Rectal smooth muscle tissue (tissue), 1 donor: ENCODE results near the gene VSIG10L.

ENCODE experiments used
- H3K27ac ChIP-seq: one replicate; pipeline ENCODE4 v1.7.0; 2013; ENCODE audit warnings: low read depth, low read length, inconsistent platforms
- H3K27me3 ChIP-seq: one replicate; pipeline ENCODE4 v1.7.0; 2013; ENCODE audit warnings: low read length; ENCODE audit not compliant: control insufficient read depth, insufficient read depth
- H3K36me3 ChIP-seq: one replicate; pipeline ENCODE4 v1.7.0; 2013; ENCODE audit warnings: low read length; ENCODE audit not compliant: control insufficient read depth, insufficient read depth
- H3K4me1 ChIP-seq: one replicate; pipeline ENCODE4 v1.7.0; 2013; ENCODE audit warnings: low read length; ENCODE audit not compliant: control insufficient read depth, insufficient read depth
- H3K4me3 ChIP-seq: one replicate; pipeline ENCODE4 v1.7.0; 2013; ENCODE audit warnings: low read length
- H3K9ac ChIP-seq: one replicate; pipeline ENCODE4 v1.7.0; 2013; ENCODE audit warnings: low read length

Gene VSIG10L

DNA sequence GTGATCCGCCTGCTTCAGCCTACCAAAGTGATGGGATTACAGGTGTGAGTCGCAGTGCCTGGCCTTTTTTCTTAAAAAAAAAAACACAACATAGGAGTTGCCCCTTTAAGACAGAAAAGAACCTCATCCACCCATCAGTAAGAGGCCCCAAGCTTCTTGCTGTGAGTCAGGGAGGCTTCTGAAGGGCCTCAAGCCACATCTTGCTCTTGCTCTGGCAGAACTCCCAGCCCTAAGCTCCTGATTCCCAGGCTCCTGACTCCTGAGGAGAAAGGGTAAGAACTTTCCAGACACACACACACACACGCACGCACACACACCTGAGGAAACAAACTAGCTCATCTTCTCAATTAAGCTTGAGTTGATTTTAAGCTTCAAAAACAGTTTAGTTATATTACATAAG, 17.4 kb upstream of the VSIG10L start:
- Histone ChIP-seq H3K36me3 (no peaks in the 10 kb centered on the region), H3K27ac (no peak overlapping the region), H3K9ac (no peak overlapping the region), H3K4me3 (no peak overlapping the region), H3K4me1 (no peaks in the 10 kb centered on the region), H3K27me3 (no peaks in the 10 kb centered on the region)

DNA sequence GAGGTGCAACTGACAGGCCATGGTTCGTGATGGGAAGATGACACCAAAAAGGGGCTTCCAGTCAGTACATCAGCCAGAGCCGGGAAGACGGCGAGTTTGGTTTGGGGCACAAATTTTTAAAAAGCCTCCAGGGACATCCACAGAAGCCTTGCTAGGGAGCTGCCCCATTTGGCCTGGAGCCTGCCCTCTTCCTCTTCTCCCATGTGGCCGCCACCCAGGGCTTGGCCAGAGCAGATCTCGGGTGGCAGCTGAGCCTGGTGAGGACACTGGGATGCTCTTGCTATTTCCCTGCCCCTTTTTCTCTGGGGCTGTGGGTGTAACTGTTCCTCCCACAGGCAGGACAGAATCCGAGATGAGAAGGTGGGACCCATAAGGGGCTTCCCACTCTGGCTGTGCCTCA, 16.0 kb upstream of the VSIG10L start:
- no peaks in the 10 kb centered on the region for H3K36me3 ChIP-seq
- H3K27me3 ChIP-seq, result no peaks in the 10 kb centered on the region
- no peaks in the 10 kb centered on the region for H3K4me1 ChIP-seq
- H3K27ac ChIP-seq, result no peak overlapping the region
- no peak overlapping the region for H3K9ac ChIP-seq
- no peak overlapping the region for H3K4me3 ChIP-seq

DNA sequence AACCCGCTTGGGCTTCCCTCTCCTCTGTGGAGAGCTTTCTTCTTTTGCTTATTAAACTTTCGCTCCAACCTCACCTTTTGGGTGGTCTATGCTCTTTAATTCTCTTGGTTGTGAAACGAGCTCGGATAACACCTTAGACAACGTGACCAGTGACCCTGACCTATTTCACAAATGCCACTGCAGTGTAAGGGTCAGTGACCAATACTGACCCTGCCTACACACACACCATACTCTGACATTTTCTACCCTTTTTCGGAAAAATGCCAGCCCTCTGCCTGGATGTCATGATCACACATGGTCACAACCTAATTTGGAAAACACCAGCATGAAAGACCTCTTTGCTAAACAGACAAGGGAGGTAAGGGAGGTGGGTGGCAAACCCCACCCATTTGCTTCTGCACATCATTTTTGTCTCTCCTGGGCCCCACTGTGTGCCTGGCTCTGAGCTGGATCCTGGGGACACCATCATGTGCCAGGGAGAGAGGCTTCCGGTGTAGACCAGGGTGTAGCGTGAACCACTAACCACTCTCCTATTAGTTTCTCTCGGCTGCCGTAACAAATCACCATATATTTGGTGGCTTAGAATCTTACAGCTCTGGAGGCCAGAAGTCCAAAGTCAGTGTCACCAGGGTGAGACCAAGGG, 14.3 kb upstream of the VSIG10L start:
- Histone ChIP-seq H3K36me3 (no peaks in the 10 kb centered on the region), H3K4me1 (no peaks in the 10 kb centered on the region), H3K27ac (no peak overlapping the region), H3K9ac (no peak overlapping the region), H3K27me3 (no peaks in the 10 kb centered on the region), H3K4me3 (no peak overlapping the region)

DNA sequence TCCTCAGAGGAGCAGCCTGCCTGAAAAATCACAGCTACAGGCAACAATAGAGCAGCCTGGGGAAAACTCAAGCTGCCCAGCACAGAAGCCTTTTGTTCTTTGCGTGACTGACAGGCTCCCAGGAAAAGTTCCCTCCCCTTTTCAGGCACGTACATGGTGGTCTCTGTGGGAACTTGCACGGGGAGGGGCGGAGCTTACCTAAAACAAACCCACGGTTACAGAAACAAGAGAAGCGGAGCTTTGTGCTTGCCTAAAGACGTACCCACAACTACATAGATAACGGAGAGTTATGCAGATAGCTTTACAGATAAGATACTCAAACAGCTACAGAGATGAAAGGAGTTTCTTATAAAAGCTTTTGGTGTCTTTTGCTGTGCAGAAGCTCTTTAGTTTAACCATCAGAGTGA, 12.8 kb upstream of the VSIG10L start:
- Histone ChIP-seq H3K9ac (no peak overlapping the region), H3K4me3 (no peak overlapping the region), H3K27me3 (no peaks in the 10 kb centered on the region), H3K27ac (no peak overlapping the region), H3K36me3 (no peaks in the 10 kb centered on the region), H3K4me1 (no peaks in the 10 kb centered on the region)

DNA sequence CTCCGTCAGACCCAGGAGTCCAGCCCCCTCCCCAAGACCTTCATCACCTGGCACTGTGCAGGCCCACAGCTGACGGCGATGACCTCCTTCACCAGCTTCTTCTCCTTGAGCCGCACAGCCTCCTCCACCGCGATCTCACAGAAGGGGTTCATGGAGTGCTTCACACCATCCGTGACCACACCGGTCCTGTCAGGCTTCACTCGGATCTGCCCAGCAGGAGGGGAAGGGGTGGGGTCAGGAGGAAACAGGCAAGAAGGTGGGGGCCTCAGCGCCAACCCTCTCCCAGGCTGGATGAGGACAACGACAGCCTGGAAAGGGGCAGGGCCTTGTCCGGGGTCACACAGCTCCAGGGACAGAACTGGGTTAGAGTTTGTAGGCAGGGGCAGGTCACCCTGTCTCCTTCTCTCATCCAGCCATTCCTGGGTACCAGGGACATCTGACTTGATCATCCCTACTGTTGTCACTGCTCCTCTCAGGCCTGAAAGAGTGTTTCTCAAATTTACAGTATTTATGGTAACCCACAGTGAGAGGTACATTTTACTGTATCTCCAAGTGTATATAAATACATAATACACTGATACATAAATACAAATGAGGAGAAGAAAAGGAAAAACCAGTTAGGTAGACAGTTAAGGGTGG, 12.3 kb upstream of the VSIG10L start:
- Histone ChIP-seq H3K9ac (no peak overlapping the region), H3K36me3 (no peaks in the 10 kb centered on the region), H3K27me3 (no peaks in the 10 kb centered on the region), H3K4me3 (no peak overlapping the region), H3K27ac (no peak overlapping the region), H3K4me1 (no peaks in the 10 kb centered on the region)

DNA sequence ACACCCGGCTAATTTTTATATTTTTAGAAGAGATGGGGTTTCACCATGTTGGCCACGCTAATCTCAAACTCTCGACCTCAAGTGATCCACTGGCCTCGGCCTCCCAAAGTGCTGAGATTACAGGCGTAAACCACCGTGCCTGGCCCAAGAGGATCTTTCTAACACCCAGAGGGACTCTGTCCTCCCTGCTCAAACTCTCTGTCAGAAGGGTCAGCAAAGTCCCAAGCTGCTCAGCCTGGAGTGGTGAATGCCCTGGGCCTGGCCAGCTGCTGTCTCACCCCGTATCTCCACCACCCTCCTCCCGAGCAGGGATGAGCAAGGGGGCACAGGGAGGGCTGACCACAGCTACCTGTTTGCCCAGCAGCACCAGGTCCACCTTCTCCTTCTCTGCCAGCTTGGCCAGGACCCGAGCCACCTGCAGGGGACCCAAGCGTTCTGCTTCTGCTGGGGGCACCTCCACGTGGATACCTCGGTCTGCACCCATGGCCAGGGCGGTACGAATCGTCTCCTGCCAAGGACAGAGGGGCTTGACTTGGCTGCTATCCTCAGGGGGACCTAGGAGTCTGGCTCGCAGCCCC, 10.9 kb upstream of the VSIG10L start:
- Histone ChIP-seq H3K36me3 (no peaks in the 10 kb centered on the region), H3K9ac (no peak overlapping the region), H3K27ac (no peak overlapping the region), H3K27me3 (no peaks in the 10 kb centered on the region), H3K4me1 (no peaks in the 10 kb centered on the region), H3K4me3 (no peak overlapping the region)

DNA sequence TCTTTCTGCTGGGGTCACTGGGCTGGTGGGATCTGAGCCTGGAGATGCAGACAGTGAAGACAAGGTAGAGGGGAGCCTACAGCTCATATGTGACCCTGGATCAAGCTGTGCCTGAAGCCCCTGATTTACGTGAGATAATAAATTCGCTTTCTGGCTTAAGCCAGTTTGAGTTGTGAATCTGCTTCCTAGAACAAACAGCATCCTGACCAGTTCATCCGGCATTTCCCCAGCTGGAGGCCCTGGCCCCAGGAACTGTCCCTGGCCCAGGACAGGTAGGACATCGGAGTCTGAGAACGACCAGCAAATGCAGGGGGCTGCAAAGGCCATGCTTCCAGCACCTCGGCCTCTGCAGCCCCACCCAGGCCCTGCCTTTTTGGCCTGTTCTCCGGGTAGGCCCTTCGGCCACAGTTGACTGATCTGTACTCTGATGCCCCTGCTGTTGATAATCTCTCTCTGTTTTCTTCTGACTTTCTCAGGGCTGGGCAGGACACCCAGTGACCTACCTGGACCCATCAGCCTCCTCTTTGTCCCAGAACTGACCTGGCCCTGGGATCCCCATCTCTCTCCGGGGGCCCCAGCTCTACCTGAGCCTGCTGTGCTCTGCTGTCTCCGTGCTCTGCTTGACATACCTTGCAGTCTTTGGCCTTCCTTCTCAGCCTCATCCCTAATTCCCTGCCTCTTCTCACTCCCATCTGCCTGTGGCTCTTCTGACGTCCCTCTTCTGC, 9.5 kb upstream of the VSIG10L start:
- no peaks in the 10 kb centered on the region for H3K27me3 ChIP-seq
- no peak overlapping the region for H3K9ac ChIP-seq
- no peak overlapping the region for H3K4me3 ChIP-seq
- peaks cover 5% of the 10 kb centered on the region for H3K36me3 ChIP-seq
- H3K27ac ChIP-seq, result no peak overlapping the region
- H3K4me1 ChIP-seq, result no peaks in the 10 kb centered on the region

DNA sequence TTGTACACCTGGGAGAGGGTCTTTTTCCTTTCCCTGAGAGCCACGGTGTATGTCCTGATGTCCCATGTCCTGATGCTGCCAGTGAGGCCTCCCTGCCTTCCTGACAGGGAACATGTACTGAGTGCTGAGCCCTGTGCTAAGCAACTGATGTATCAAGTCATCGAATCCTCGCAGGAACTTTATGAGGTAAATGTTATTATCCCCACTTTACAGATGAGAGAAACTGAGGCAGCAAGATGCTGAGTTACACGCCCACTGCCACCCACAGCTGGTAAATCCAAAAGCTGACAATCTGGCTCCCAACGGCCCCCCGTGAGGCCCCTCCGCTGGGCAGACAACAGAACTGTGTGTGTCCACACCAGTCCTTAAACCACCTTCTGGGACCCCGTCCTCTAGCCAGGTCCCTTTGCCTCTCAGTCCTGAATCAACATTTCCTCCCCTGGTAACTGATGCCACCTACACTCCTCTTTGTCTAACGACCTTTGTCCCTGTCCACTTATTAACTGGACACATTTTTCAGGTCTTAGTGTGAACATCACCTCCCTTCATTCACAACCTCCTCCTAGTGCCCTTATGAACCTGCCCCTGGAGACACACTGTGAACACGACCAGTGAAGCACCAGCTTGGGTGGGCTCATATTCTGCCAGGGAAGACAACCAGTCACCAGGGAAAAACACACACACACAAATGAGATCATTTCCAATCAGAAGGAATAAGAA, 5.4 kb upstream of the VSIG10L start:
- Histone ChIP-seq H3K36me3 (peaks cover 9% of the 10 kb centered on the region), H3K4me3 (no peak overlapping the region), H3K9ac (no peak overlapping the region), H3K27ac (no peak overlapping the region), H3K27me3 (no peaks in the 10 kb centered on the region), H3K4me1 (no peaks in the 10 kb centered on the region)

DNA sequence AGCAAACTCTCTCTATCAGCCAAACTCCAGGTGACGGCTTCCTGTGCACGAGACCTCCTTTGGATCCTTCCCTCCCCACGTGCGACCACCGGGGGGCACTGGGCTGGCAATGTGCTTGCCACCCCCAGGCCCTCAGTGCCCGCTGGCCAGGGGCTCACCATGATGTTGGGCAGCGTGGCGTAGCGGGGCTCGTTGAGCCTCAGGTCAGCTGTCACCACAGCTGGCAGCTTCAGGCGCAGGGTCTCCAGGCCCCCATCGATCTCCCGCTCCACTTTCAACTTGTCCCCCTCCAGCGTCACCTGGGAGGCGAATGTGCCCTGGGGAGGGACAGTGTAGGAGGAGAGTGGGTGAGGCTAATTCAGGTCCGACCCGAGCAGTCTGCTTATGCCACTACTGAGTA, 4.8 kb upstream of the VSIG10L start:
- Histone ChIP-seq H3K27me3 (no peaks in the 10 kb centered on the region), H3K9ac (no peak overlapping the region), H3K4me1 (no peaks in the 10 kb centered on the region), H3K27ac (no peak overlapping the region), H3K36me3 (peaks cover 9% of the 10 kb centered on the region), H3K4me3 (no peak overlapping the region)

DNA sequence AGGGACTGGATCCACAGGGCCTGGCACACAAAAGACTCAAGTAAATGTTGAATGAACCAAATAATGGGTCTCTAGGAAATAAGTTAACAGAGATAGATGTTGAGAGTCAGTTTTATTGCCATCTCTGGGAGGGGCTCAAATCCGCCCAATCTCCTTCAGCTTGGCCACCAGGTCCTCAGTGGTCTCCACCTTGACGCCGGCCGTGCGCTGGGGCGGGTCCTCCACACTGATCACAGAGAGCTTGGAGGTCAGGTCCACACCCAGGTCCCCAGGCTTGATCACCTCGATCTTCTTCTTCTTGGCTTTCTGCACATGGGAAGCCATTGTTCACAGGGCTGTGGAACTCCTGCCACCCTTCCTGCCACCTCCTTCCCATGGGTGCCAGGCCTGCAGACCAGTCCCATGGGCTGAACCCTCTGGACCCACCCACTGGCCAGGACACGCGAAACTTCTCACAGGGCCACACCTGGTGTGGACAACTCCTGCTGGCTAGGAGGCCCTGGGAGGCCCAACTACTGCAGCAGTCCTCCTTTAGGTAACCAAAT, 3.2 kb upstream of the VSIG10L start:
- Histone ChIP-seq H3K4me1 (no peaks in the 10 kb centered on the region), H3K36me3 (peaks cover 9% of the 10 kb centered on the region), H3K27me3 (no peaks in the 10 kb centered on the region)

DNA sequence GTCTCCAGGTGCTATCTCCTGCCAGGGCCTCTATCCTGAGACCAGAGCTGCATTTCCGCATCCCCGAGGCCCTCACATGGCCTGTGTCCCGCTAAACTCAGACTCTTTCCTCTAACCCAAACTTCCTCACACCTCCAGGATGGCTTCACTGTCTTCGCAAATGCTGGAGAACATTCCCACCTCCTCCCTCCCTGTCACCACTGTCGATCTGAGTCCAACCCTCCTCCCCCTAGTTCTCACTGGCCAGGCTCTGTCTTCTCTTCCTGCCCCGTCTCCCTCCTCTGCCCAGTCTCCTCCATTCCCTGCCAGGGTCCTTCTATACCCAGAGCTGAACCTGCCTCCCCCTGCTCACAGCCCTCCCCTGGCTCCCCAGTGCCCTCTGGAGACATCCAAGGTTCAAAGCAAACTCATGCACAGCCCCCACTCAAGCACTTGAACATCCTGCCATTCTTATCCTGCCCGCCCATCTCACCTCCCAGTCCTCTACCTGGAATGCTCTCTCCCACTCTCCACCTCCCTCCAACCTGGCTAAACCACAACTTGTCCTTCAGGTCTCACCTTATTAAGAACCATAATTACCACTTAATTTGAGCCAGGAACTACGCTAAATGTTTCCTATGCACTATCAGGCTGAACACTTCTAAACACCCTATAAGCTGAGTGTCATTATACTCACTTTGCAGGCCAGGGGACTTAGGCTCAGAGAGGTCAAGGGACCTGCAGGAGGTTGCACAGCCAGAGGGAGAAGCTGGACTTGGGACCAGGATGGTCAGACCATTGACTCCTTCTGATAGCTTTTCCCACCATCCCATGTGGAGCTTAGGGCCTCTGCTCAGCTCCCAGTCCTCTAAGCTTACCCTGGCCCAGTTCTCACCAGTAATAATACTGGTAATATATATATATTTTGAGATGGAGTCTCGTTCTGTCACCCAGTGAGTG, 961 bp upstream of the VSIG10L start:
- peaks cover 3% of the 10 kb centered on the region for H3K4me1 ChIP-seq
- no peaks in the 10 kb centered on the region for H3K27me3 ChIP-seq
- H3K27ac ChIP-seq, result no peak overlapping the region
- no peak overlapping the region for H3K9ac ChIP-seq
- peaks cover 9% of the 10 kb centered on the region for H3K36me3 ChIP-seq
- H3K4me3 ChIP-seq, result no peak overlapping the region

More for the DNA sequence above, 3.2 kb upstream of the VSIG10L start:
- Histone ChIP-seq H3K4me3 (no peak overlapping the region), H3K9ac (no peak overlapping the region), H3K27ac (no peak overlapping the region)
